ENCODE results near the gene PARVG.

Gene PARVG

DNA sequence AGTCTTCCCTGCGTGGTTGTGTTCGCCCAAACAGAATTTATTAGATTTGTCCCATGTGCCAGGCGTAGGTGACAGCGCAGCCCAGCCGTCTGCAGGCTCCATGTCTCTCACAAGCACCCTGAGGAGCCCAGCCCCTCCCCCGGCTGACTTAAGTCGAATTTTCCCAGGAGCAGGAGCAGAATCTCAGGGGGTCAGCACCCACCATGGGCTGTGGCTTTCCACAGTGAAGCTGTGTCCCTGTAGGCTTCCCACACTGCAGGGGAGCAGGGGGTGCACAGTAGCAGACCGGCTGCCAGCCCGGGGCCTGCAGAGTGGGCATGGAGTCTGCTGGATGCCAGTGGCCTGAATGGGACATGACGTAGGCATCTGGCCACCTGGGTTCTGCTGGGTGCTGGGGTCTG, 16.0 kb downstream of the PARVG start:
- no peak for DNase-seq

DNA sequence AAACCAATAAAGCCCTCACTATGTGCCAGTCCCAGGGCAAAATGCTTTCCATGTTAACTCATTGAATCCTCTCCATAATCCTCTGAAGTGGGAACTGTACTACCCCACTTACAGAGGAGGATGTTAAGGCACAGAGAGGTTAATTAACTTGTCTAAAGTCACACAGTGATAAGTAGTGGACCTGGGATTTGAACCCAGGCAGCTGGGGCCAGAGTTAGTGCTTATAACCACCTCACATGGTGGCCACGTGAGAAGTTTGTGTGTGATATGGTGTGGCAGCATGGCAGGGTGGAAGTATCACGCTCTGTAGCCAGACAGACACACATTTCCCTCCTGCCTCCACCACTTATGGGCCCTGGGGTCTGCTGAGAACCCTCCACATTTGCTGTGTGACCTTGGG, 16.5 kb downstream of the PARVG start:
- DNase-seq, result no peak

- DNase-seq, result no peak
These were observed 18.4 kb downstream of the PARVG start for GRCh38 chr22:44199164-44199563.

DNA sequence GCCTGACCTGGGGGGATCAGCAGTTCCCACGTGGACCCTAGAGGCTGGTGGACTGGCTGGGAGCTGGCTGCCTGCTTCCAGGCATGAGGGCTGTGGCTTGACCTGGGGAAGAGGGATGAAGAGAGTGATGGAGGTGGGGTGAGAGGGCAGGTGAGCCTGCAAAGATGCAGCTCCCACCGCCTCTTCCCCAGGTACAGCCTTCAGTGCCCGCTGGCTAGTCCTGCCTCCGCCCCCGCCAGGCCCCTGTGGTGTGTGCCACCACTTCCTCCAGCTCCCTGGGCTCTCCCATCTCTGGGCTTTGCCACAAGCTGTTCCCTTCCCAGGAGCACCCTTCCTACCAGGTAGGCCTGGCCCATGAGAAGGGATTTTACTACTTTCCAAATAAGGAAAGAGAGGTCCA, 19.1 kb downstream of the PARVG start:
- no peak for DNase-seq

- no peak for DNase-seq
These were observed 19.7 kb downstream of the PARVG start for GRCh38 chr22:44200451-44200850.

DNA sequence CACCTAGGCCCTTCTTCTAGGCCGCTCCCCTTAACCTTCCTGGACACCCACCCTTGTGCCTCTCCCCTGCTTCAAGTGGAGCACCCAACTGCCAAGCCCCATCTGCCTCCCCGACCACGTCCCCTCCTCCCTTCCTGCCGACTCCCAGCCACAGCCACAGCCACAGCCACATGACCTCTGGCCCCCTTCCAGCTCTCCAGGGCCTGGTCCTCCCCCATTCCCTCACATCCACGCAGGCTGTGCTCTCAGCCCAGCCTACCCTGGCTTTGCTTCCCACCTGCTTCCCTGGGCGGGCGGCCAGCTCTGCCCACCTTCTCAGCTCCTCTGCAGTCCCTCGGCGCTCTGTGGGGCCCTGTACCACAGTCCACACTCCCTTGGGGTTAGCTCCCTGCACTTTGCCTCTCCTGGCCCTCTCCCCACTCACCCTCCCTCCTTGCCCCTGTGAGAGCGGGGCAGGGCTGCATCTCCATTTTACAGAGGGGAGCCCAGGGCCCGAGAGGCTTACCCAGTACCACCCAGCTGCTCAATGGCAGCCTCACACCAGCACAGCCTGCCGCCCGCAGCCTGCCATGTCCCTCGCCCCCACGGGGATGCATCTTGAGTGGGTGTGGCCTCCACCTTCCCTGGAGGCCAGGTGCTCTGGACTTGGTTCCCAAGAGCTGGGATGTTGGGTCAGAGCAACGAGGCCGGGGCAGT, 20.3 kb downstream of the PARVG start:
- DNase-seq, result no peak

- DNase-seq, result no peak
These were observed 20.9 kb downstream of the PARVG start for GRCh38 chr22:44201665-44202064.

- no peak for DNase-seq
These were observed 21.6 kb downstream of the PARVG start for GRCh38 chr22:44202261-44202789.

DNA sequence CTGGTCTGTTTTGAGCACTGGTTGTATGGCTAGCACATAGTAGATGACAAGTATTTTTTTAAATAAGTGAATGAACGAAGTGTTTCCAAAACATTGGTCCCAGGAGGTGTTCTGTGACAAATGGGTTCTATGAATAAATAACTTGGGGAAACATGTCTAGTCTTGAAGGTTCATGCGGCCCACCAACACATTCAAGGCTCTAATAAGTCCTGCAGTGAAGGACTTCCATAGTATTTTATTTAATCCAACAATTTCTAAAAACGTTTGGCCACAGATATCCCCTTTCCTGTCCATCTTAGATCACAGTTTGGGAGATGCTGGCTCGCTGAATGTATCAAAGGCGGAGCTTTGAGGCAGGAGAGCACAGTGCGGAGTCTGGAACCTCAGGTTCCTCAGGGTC, 22.5 kb downstream of the PARVG start:
- DNase-seq, result no peak

- DNase-seq, result no peak
These were observed 24.2 kb downstream of the PARVG start for GRCh38 chr22:44204739-44205515.

DNA sequence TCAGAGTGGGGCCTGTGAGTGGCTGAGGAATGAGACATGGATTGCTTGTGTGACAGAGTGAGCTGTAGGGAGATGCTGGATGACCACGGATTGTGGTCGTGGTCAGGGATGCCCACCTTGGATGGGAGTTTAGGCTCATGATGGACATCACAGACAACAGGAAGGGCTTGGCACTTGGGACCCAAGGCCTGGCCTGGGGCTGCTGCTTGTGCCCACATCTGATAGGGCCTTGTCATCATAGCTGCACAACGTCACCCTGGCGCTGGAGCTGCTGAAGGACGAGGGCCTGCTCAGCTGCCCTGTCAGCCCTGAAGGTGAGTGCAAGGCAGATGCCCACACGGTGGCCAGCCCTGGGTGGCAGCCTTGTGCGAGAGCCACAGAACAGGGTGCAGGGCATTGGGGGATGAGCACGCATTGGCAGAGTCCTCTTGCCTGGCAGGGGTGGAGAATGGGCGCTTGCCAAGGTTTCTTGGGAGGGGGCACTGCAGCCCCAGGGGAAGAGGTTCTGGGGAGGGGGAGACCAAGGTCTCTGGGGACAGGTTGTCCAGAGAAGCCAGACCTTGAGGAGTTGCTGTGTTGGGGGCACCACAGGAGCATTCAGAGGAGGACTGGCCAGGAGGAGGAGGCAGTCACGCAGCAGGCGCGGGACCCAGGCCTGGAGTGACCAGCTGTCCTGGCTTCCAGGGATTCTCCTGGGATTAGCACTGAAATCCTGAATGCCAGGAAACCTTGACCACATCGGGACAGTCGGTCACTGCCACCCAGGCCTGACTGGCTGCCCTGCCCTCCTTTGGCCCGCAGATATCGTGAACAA, 25.0 kb downstream of the PARVG start:
- DNase-seq, result no peak

- DNase-seq, result no peak
These were observed 25.6 kb downstream of the PARVG start for GRCh38 chr22:44206330-44206645.

DNA sequence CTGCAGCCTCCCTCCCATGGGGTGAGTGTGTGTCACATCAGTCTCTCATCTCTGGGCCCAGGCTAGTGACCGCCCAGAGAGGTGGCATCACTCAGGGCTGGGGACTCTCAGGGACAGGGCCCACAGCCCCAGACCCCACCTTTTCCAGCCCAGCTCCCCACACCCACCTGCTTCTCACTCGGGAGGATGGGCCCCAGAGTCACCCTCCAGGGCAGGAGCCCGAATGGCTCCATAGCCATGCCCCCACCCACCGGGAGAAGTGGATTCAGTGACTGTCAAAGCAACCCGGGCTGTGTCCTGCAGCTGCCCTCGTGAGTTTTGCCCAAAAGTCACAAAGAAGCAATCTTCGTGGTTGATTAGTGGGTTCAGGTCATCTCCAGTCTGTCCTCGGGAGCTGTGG, 26.0 kb downstream of the PARVG start:
- DNase-seq, result no peak

GRCh38 chr22:44207173-44207980, 26.7 kb downstream of the PARVG start:
- no peak for DNase-seq

DNA sequence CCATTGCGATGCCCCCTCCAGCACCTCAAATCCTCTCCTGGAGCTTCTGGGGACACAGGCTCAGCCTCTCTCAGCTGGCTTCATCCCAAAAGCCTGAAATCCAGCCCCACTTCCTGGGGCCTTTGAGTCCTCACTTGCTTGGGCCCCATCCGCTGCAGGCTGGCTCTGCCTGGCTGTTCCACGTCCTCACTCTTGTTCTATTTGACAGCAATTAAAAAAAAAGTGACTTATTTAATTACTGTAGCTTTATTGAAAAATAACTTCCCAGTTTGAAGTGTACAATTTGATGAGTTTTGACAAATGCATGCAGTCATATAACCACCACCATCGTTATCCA, 27.2 kb downstream of the PARVG start:
- no peak for DNase-seq

DNA sequence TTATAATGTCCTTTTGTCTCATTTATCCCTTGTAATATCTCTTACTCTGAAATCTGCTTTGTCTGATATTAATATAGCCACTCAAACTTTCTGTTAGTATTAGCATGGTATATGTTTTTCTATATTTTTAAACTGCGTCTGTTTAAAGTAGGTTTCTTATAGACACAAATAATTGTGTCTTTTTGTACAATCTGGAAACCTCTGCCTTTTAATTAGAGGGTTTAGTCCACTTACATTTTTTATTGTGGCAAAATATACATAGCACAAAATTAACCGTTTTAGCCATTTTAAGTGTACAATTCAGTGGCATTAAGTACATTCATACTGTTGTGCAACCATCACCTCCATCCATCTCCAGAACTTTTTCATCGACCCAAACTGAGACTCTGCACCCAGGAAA, 28.6 kb downstream of the PARVG start:
- no peak for DNase-seq

GRCh38 chr22:44210722-44211121, 30.0 kb downstream of the PARVG start:
- no peak for DNase-seq

DNA sequence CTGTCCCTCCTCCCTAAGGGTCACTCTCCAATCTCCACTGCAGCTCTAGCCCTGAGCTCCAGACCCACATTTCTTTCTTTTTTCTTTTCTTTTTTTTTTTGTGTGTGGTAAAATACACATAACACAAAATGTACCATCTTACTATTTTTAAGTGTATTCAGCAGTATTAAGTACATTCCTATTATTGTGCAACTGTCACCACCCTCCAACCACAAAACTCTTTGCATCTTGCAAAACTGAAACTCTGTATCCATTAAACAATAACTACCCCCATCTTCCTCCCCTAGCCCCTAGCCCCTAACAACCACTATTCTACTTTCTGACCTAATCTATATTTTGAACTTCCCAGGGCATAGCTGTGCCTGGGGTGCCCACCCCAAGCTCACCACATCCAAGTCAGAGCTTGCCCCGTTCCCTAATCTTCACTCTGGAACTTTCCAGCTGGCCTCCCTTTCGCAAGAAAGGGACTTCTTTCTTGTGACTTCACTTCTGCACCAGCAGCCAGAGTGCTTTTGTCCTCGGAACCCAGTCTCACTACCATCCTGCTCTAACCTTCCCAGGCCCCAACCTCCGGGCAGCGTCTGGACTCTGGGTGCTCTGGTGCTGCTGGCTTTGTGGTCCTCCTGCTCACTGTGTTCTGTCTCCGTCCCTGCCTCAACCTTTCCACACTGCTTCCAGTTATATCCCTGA, 30.7 kb downstream of the PARVG start:
- DNase-seq, result no peak

DNA sequence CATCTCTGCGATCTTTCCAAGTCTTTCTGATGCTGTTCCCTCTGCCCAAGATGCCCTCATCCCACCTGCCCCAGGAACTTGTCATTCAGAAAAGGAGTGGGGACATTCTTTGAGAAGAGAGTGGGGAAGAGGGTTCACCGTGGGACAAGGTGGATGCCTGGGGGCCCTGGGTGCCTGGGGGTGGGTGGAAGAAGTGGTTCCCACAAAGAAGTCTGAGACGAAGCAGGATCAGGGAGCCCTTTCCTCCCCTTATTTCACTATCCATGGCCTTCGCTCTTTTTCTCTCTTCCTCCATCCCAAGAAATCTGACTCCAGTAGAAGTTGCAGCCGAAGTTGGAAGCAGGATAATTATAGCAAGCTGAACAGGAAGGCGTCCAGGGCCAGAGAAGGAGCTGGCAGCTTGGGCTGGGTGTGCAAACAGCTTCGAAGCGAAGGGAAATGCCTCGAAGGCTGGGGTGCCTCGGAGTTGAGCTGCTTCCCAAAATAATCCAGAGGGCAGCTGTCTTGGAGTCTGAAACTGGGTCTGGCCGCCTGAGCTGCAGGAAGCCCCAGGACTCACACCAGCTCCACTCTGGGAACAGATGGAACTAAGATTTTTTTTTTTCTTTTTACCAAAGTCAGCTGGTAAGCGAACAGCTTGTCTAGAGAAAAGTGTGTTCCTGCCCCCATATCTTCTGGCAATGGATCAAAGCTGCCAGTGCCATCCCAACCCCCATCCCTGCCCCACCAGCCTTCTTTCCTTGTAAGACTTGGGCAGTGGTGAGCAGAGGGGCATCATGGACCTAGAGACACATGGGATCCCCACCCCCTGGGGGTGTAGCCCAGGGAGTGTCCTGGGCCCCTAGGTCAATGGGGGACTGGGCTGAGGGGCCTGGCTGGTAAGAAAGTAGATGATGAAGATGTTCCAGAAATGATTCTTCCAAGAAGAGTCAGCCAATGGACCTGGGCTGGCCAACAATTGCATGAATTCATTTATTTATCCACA, 31.5 kb downstream of the PARVG start:
- DNase-seq, result no peak

DNA sequence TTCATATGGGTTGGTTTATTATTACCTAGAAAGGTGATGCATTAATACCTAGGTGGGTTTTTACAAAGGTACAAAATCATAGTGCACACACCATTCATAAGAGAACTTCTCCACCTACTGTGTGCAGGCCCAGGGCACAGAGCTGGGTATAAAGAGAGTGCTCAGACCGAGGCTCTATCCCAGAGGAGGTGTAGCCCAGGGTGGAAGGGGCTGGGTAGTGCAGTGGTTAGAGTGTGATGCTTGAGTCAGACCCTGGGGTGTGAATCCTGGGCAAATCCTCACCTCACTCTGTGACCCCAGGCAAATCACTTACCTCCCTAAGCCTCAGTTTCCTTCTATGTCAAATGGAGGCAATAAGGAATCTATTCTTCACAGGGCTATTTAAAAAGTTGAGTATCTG, 32.2 kb downstream of the PARVG start:
- DNase-seq, result no peak

GRCh38 chr22:44213489-44214043, 32.8 kb downstream of the PARVG start:
- no peak for DNase-seq
